H9 (cell line): ENCODE data around the gene OSBPL1A. TPM values are rescaled to one million over a fixed set of nuclear protein-coding genes. Genes with fewer than 3 reads are reported as not detected.

Experiments used
- DNase-seq: peaks from one replicate; pipeline ENCODE4 v3.0.0-alpha.2; 2017
- H2AFZ ChIP-seq: one replicate; pipeline ENCODE4 v1.6.1; 2013; ENCODE audit warnings: mild to moderate bottlenecking, low read length, control low read depth, moderate library complexity
- H2AK5ac ChIP-seq: 2 replicates; pipeline ENCODE4 v1.6.1; 2013; ENCODE audit warnings: low read length, control low read depth, mixed read lengths; ENCODE audit not compliant: insufficient read length
- H2BK120ac ChIP-seq: one replicate; pipeline ENCODE4 v1.6.1; 2013; ENCODE audit warnings: low read depth, mild to moderate bottlenecking, low read length, control low read depth, inconsistent platforms; ENCODE audit not compliant: poor library complexity, severe bottlenecking
- H2BK12ac ChIP-seq: 2 replicates; pipeline ENCODE4 v1.6.1; 2013; ENCODE audit warnings: low read length, control low read depth, mixed read lengths, low read depth; ENCODE audit not compliant: insufficient read length
- H2BK15ac ChIP-seq: 2 replicates; pipeline ENCODE4 v1.6.1; 2013; ENCODE audit warnings: low read depth, low read length, control low read depth
- H2BK20ac ChIP-seq: one replicate; pipeline ENCODE4 v1.6.1; 2013; ENCODE audit warnings: low read depth, mild to moderate bottlenecking, low read length, control low read depth, inconsistent platforms; ENCODE audit not compliant: poor library complexity, severe bottlenecking
- H2BK5ac ChIP-seq: 2 replicates; pipeline ENCODE4 v1.6.1; 2013; ENCODE audit warnings: low read length, control low read depth, mixed read lengths; ENCODE audit not compliant: insufficient read length
- H3K14ac ChIP-seq: 2 replicates; pipeline ENCODE4 v1.6.1; 2013; ENCODE audit warnings: low read length, control low read depth; ENCODE audit not compliant: insufficient read depth
- H3K18ac ChIP-seq: 2 replicates; pipeline ENCODE4 v1.6.1; 2013; ENCODE audit warnings: low read depth, mild to moderate bottlenecking, mixed read lengths, low read length, control low read depth; ENCODE audit not compliant: insufficient read length
- H3K23ac ChIP-seq: 2 replicates; pipeline ENCODE4 v1.6.1; 2013; ENCODE audit warnings: low read length, control low read depth, mixed read lengths, low read depth; ENCODE audit not compliant: insufficient read length
- H3K23me2 ChIP-seq: 2 replicates; pipeline ENCODE4 v1.6.1; 2013; ENCODE audit warnings: low read depth, mild to moderate bottlenecking, mixed read lengths, low read length, control low read depth; ENCODE audit not compliant: insufficient read length, poor library complexity, severe bottlenecking
- H3K27ac ChIP-seq: 2 replicates; pipeline ENCODE4 v1.5.1; 2013; ENCODE audit warnings: low read length, control low read depth, mixed read lengths, low read depth; ENCODE audit not compliant: insufficient read length
- H3K27me3 ChIP-seq: 2 replicates; pipeline ENCODE4 v1.6.1; 2013; ENCODE audit warnings: low read length, control low read depth, inconsistent platforms; ENCODE audit not compliant: insufficient read depth
- H3K4ac ChIP-seq: 2 replicates; pipeline ENCODE4 v1.6.1; 2013; ENCODE audit warnings: low read depth, mild to moderate bottlenecking, control low read depth, inconsistent platforms, low read length, moderate library complexity
- H3K4me1 ChIP-seq: 2 replicates; pipeline ENCODE4 v1.6.1; 2013; ENCODE audit warnings: low read length, control low read depth, inconsistent platforms; ENCODE audit not compliant: insufficient read depth
- H3K4me2 ChIP-seq: 2 replicates; pipeline ENCODE4 v1.6.1; 2013; ENCODE audit warnings: low read length, control low read depth, mixed read lengths; ENCODE audit not compliant: insufficient read length, insufficient read depth
- H3K56ac ChIP-seq: 2 replicates; pipeline ENCODE4 v1.6.1; 2013; ENCODE audit warnings: low read depth, mild to moderate bottlenecking, mixed read lengths, low read length, control low read depth; ENCODE audit not compliant: insufficient read length
- H3K79me1 ChIP-seq: 2 replicates; pipeline ENCODE4 v1.6.1; 2013; ENCODE audit warnings: low read depth, mild to moderate bottlenecking, moderate library complexity, low read length, control low read depth, inconsistent platforms; ENCODE audit not compliant: insufficient read depth, poor library complexity, severe bottlenecking
- H3K79me2 ChIP-seq: 2 replicates; pipeline ENCODE4 v1.6.1; 2013; ENCODE audit warnings: low read length, control low read depth, inconsistent platforms; ENCODE audit not compliant: insufficient read depth
- H3K9ac ChIP-seq: 2 replicates; pipeline ENCODE4 v1.6.1; 2013; ENCODE audit warnings: low read length, control low read depth, mixed read lengths; ENCODE audit not compliant: insufficient read length; ENCODE audit errors: extremely low read depth
- H3K9me3 ChIP-seq: one replicate; pipeline ENCODE4 v1.6.1; 2013; ENCODE audit warnings: low read depth, low read length, inconsistent platforms; ENCODE audit not compliant: control insufficient read depth
- H3T11ph ChIP-seq: one replicate; pipeline ENCODE4 v1.6.1; 2013; ENCODE audit warnings: mild to moderate bottlenecking, low read length, control low read depth, inconsistent platforms
- H4K20me1 ChIP-seq: one replicate; pipeline ENCODE4 v1.6.1; 2013; ENCODE audit not compliant: control insufficient read depth, insufficient read length, insufficient read depth
- H4K5ac ChIP-seq: 2 replicates; pipeline ENCODE4 v1.6.1; 2013; ENCODE audit warnings: low read depth, mild to moderate bottlenecking, mixed read lengths, low read length, control low read depth; ENCODE audit not compliant: insufficient read length
- H4K8ac ChIP-seq: replicated peaks from 2 replicates; pipeline ENCODE4 v1.6.1; 2013; ENCODE audit warnings: low read length, control low read depth, mixed read lengths, low read depth; ENCODE audit not compliant: insufficient read length
- H4K91ac ChIP-seq: 2 replicates; pipeline ENCODE4 v1.6.1; 2013; ENCODE audit warnings: low read depth, mild to moderate bottlenecking, moderate library complexity, mixed read lengths, low read length, control low read depth; ENCODE audit not compliant: insufficient read length
- H3K27ac Mint-ChIP-seq, 3 experiments: 2 replicates in 2 of 3; 3 replicates in 1 of 3; pipeline ENCODE4 v1.8.0; 2020 to 2021; ENCODE audit warnings: mixed read lengths in 3 of 3, mild to moderate bottlenecking in 1 of 3, moderate library complexity in 1 of 3
- H3K27me3 Mint-ChIP-seq: 2 replicates; pipeline ENCODE4 v1.8.0; 2021; ENCODE audit warnings: low read depth, mild to moderate bottlenecking, moderate library complexity, mixed read lengths
- H3K36me3 Mint-ChIP-seq, 3 experiments: 2 replicates in 2 of 3; 3 replicates in 1 of 3; pipeline ENCODE4 v1.8.0; 2020 to 2021; ENCODE audit warnings: low read depth in 3 of 3, mixed read lengths in 3 of 3; ENCODE audit not compliant: insufficient read depth in 1 of 3
- H3K4me1 Mint-ChIP-seq, 2 experiments: 2 replicates each; pipeline ENCODE4 v1.8.0; 2020; ENCODE audit warnings: mixed read lengths in 2 of 2
- H3K4me3 Mint-ChIP-seq, 2 experiments: 2 replicates in 1 of 2; 3 replicates in 1 of 2; pipeline ENCODE4 v1.8.0; 2020 to 2021; ENCODE audit warnings: mild to moderate bottlenecking in 2 of 2, mixed read lengths in 2 of 2, moderate library complexity in 1 of 2
- H3K9me3 Mint-ChIP-seq, 2 experiments: 2 replicates in 1 of 2; 3 replicates in 1 of 2; pipeline ENCODE4 v1.8.0; 2020; ENCODE audit warnings: mild to moderate bottlenecking in 2 of 2, mixed read lengths in 2 of 2, moderate library complexity in 1 of 2
- WGBS: extraction: QIAGEN DNeasy Blood & Tissue Kit; methylation state at CpG from one replicate; pipeline ENCODE4 v1.1.7; 2013; ENCODE audit warnings: missing lambda C conversion rate, low lambda C conversion rate, mixed read lengths; ENCODE audit not compliant: insufficient read length; ENCODE audit errors: extremely low coverage; 5-methylcytosine and 5-hydroxymethylcytosine counted together
- total RNA-seq: library from RNA; stranded (reverse); gene quantifications from 2 replicates; pipeline ENCODE4 v1.2.1, GENCODE V29; 2021
- TF ChIP-seq, protein P1 (sequence below): fragments of 200-600 bp; sonication (generic); conservative IDR thresholded peaks from 3 replicates; pipeline ENCODE4 v1.8.0; 2021; ENCODE audit warnings: antibody characterized with exemption, mild to moderate bottlenecking

OSBPL1A gene
- total RNA-seq, 1 experiment from 2014 or later = 33.9 TPM

- Histone ChIP-seq H3T11ph (no peak overlapping the region), H3K4me1 (no peaks in the 10 kb centered on the region), H3K79me2 (no peaks in the 10 kb centered on the region), H3K4me2 (no peak overlapping the region), H3K27me3 (no peaks in the 10 kb centered on the region), H3K14ac (no peak overlapping the region), H2BK120ac (no peak overlapping the region), H2BK20ac (no peak overlapping the region), H3K23me2 (no peaks in the 10 kb centered on the region), H3K9me3 (no peaks in the 10 kb centered on the region), H2AFZ (no peak overlapping the region), H4K91ac (no peak overlapping the region), H3K23ac (no peak overlapping the region), H3K56ac (no peak overlapping the region), H3K4ac (no peak overlapping the region), H4K8ac (no peak overlapping the region), H3K27ac (no peak overlapping the region), H2BK15ac (no peak overlapping the region), H4K20me1 (no peaks in the 10 kb centered on the region), H3K9ac (no peak overlapping the region), H4K5ac (no peak overlapping the region), H2BK5ac (no peak overlapping the region), H2AK5ac (no peak overlapping the region), H3K18ac (no peak overlapping the region), H2BK12ac (no peak overlapping the region), H3K79me1 (no peaks in the 10 kb centered on the region)
- H3K27ac Mint-ChIP-seq = no peak overlapping the region
- H3K4me3 Mint-ChIP-seq = no peak overlapping the region
- peaks cover 2 to 14% (median 4%) of the 10 kb centered on the region in 3 experiments; a peak in 4 of 7 replicates for H3K36me3 Mint-ChIP-seq
- no peaks in the 10 kb centered on the region for H3K4me1 Mint-ChIP-seq
- H3K27me3 Mint-ChIP-seq = no peaks in the 10 kb centered on the region
- DNase-seq = no peak
- no CpG with 5 or more reads among the region's 2 CpGs for WGBS
- TF ChIP-seq, protein P1, sequence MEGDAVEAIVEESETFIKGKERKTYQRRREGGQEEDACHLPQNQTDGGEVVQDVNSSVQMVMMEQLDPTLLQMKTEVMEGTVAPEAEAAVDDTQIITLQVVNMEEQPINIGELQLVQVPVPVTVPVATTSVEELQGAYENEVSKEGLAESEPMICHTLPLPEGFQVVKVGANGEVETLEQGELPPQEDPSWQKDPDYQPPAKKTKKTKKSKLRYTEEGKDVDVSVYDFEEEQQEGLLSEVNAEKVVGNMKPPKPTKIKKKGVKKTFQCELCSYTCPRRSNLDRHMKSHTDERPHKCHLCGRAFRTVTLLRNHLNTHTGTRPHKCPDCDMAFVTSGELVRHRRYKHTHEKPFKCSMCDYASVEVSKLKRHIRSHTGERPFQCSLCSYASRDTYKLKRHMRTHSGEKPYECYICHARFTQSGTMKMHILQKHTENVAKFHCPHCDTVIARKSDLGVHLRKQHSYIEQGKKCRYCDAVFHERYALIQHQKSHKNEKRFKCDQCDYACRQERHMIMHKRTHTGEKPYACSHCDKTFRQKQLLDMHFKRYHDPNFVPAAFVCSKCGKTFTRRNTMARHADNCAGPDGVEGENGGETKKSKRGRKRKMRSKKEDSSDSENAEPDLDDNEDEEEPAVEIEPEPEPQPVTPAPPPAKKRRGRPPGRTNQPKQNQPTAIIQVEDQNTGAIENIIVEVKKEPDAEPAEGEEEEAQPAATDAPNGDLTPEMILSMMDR = no peak
- H3K9me3 Mint-ChIP-seq = no peaks in the 10 kb centered on the region
These were observed 267.1 kb downstream of the OSBPL1A start for GRCh38 chr18:24130494-24130893.
